H1 (cell line): ENCODE data around the gene EXD3.

Experiments used
- RAD21 ChIP-seq, 2 experiments: IDR thresholded peaks in 1 of 2; conservative IDR thresholded peaks in 1 of 2; 2 replicates each; pipeline ENCODE4 v1.6.1; 2011; ENCODE audit warnings: low read depth in 2 of 2, low read length in 2 of 2, improper control_type of control experiment in 1 of 2, inconsistent platforms in 1 of 2, mild to moderate bottlenecking in 1 of 2, moderate library complexity in 1 of 2
- TAF1 ChIP-seq: IDR thresholded peaks from 2 replicates; pipeline ENCODE4 v1.6.1; 2011; ENCODE audit warnings: mild to moderate bottlenecking, low read depth, low read length

DNA sequence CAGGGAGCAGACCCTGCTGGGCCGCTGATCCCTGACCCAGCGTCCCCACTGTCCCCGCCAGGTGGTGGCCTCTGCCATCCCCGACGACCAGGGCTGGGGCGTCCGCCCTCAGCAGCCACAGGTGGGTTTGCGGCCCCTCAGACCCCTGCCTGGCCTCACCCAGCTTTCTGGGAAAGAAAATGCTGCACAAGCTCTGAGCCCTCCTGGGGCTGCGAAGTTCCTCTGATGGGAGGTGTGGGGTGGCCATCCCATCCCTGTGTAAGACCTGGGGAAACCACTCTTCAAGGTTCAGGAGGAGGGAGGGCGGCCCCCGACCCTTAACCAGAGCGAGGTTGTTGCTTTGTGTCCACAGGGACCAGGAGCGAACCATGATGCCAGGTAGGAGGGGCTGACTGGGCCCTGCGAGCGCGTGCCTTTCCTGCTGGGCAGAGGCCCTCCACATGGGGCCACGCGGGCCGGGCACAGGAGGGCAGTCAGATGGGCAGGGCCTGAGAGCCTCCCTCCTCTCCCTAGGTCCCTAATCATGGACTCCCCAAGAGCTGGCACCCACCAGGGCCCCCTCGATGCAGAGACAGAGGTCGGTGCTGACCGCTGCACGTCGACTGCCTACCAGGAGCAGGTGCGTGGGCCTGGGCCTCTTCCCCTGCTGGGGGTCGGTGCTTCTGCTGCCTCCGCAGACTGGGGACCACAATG, 7.9 kb upstream of the EXD3 start:
- TF ChIP-seq TAF1 (no peak), RAD21 (IDR thresholded peaks at IDR 0.05 in 1 of 2, conservative IDR thresholded peaks at IDR 0.05 in 1 of 2; ENCODE audit: low read depth in 2 of 2, low read length in 2 of 2) (no peak)
